Hepatocyte (in vitro differentiated cells): ENCODE measurements around the gene GLRA3. TPM values are rescaled to one million over a fixed set of nuclear protein-coding genes. Genes with fewer than 3 reads are reported as not detected.

ENCODE experiments used
- DNase-seq: peaks from one replicate; pipeline ENCODE4 v3.0.0-alpha.2; 2016; ENCODE audit warnings: low spot score
- H2AFZ ChIP-seq: fragments of 200-600 bp; sonication (generic); 2 replicates; pipeline ENCODE4 v1.6.0; 2016; ENCODE audit warnings: antibody characterized with exemption, mild to moderate bottlenecking
- H3K27ac ChIP-seq: fragments of 200-600 bp; sonication (generic); 2 replicates; pipeline ENCODE4 v1.5.1; 2016; ENCODE audit warnings: mild to moderate bottlenecking
- H3K27me3 ChIP-seq: fragments of 200-600 bp; sonication (generic); 2 replicates; pipeline ENCODE4 v1.6.1; 2016
- H3K36me3 ChIP-seq: fragments of 200-600 bp; sonication (generic); replicated peaks from 2 replicates; pipeline ENCODE4 v1.5.1; 2016; ENCODE audit warnings: low read depth; ENCODE audit not compliant: insufficient read depth
- H3K4me1 ChIP-seq: fragments of 200-600 bp; sonication (generic); 2 replicates; pipeline ENCODE4 v1.5.1; 2016; ENCODE audit warnings: mild to moderate bottlenecking, moderate library complexity; ENCODE audit not compliant: insufficient read depth
- H3K4me2 ChIP-seq: fragments of 200-600 bp; sonication (generic); 2 replicates; pipeline ENCODE4 v1.6.0; 2016
- H3K4me3 ChIP-seq: fragments of 200-600 bp; sonication (generic); 2 replicates; pipeline ENCODE4 v1.5.1; 2016; ENCODE audit warnings: mild to moderate bottlenecking
- H3K79me2 ChIP-seq: fragments of 200-600 bp; sonication (generic); 2 replicates; pipeline ENCODE4 v1.6.0; 2017; ENCODE audit warnings: mild to moderate bottlenecking
- H3K9me2 ChIP-seq: fragments of 200-600 bp; sonication (generic); replicated peaks from 2 replicates; pipeline ENCODE4 v1.6.0; 2017; ENCODE audit warnings: mild to moderate bottlenecking; ENCODE audit not compliant: insufficient read depth
- H3K9me3 ChIP-seq: fragments of 200-600 bp; sonication (generic); 2 replicates; pipeline ENCODE4 v1.5.1; 2016; ENCODE audit warnings: low read depth, mild to moderate bottlenecking
- H4K20me1 ChIP-seq: fragments of 200-600 bp; sonication (generic); 2 replicates; pipeline ENCODE4 v1.6.0; 2016; ENCODE audit warnings: mild to moderate bottlenecking; ENCODE audit not compliant: insufficient read depth, poor library complexity, severe bottlenecking
- EZH2 ChIP-seq: fragments of 200-600 bp; sonication (generic); IDR thresholded peaks from 2 replicates; pipeline ENCODE4 v1.6.1; 2016; ENCODE audit warnings: antibody characterized with exemption, mild to moderate bottlenecking, borderline replicate concordance
- EZH2phosphoT487 ChIP-seq: fragments of 200-600 bp; sonication (generic); IDR thresholded peaks from one replicate; pipeline ENCODE4 v1.6.1; 2018; ENCODE audit warnings: antibody characterized with exemption, mild to moderate bottlenecking, low read depth, moderate library complexity; ENCODE audit not compliant: unreplicated experiment, severe bottlenecking
- WGBS: methylation state at CpG from one replicate; pipeline ENCODE4 v1.1.6; 2016; ENCODE audit warnings: low lambda C conversion rate; ENCODE audit errors: missing lambda C conversion rate; 5-methylcytosine and 5-hydroxymethylcytosine counted together
- polyA plus RNA-seq: library from polyadenylated mRNA; unstranded; fragments of >200 nt; fragmentation: Nextera tagmentation; extraction: Ambion mirVana; gene quantifications from 2 replicates; pipeline ENCODE4 v1.2.1, GENCODE V29; 2016
- total RNA-seq: library from RNA; depleted of rRNA; stranded (reverse); fragments of >200 nt; gene quantifications from 2 replicates; pipeline ENCODE4 v1.2.3, GENCODE V29; 2014
- TF ChIP-seq, protein P1 (sequence below): fragments of 200-600 bp; sonication (generic); IDR thresholded peaks from 2 replicates; pipeline ENCODE4 v1.5.1; 2016; ENCODE audit warnings: antibody characterized with exemption, mild to moderate bottlenecking; ENCODE audit not compliant: poor library complexity

The GLRA3 gene
- total and polyA plus RNA-seq, 2 experiments from 2014 or later, result 0.10 TPM; not detected in 1

DNA sequence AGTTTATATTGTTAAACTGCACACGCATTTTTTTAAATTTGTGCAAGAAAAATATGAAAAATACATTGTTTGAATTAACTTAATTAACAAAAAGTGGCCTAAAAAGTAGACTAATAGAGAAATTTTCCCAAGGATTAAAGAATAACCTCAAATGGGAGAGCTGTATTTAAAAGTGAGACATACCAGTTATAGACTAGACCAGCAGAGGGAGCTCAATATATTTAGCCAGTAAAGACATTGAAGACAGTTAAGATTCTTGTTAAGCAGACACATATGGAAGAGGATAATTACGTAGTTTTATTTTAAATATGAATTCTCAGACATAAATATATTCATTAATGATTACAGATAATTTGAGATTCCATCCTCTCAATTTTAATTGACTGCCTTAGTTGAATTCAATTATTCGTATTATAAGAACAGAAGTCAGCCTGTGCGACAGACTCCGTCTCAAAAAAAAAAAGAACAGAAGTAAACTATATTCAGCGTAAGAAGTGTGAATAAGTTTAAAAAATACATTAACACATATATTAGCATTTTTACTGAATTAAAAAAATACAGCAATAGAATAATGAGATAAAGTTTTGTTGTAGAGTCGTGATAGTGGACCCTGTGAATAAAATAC, 64.8 kb downstream of the GLRA3 start:
- TF ChIP-seq, protein P1, sequence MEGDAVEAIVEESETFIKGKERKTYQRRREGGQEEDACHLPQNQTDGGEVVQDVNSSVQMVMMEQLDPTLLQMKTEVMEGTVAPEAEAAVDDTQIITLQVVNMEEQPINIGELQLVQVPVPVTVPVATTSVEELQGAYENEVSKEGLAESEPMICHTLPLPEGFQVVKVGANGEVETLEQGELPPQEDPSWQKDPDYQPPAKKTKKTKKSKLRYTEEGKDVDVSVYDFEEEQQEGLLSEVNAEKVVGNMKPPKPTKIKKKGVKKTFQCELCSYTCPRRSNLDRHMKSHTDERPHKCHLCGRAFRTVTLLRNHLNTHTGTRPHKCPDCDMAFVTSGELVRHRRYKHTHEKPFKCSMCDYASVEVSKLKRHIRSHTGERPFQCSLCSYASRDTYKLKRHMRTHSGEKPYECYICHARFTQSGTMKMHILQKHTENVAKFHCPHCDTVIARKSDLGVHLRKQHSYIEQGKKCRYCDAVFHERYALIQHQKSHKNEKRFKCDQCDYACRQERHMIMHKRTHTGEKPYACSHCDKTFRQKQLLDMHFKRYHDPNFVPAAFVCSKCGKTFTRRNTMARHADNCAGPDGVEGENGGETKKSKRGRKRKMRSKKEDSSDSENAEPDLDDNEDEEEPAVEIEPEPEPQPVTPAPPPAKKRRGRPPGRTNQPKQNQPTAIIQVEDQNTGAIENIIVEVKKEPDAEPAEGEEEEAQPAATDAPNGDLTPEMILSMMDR, result peak; percentile 79
- TF ChIP-seq EZH2phosphoT487, result no peak
- TF ChIP-seq EZH2, result no peak
- Histone ChIP-seq H3K4me3 (no peak overlapping the region), H4K20me1 (no peaks in the 10 kb centered on the region), H3K9me2 (no peaks in the 10 kb centered on the region), H3K4me1 (no peaks in the 10 kb centered on the region), H3K36me3 (no peaks in the 10 kb centered on the region), H2AFZ (no peak overlapping the region), H3K79me2 (no peaks in the 10 kb centered on the region), H3K27ac (no peak overlapping the region), H3K4me2 (no peak overlapping the region), H3K9me3 (no peaks in the 10 kb centered on the region), H3K27me3 (no peaks in the 10 kb centered on the region)
- DNase-seq, result peak; percentile 76
- 69% methylated on average over 7 of the region's 7 CpGs for WGBS

DNA sequence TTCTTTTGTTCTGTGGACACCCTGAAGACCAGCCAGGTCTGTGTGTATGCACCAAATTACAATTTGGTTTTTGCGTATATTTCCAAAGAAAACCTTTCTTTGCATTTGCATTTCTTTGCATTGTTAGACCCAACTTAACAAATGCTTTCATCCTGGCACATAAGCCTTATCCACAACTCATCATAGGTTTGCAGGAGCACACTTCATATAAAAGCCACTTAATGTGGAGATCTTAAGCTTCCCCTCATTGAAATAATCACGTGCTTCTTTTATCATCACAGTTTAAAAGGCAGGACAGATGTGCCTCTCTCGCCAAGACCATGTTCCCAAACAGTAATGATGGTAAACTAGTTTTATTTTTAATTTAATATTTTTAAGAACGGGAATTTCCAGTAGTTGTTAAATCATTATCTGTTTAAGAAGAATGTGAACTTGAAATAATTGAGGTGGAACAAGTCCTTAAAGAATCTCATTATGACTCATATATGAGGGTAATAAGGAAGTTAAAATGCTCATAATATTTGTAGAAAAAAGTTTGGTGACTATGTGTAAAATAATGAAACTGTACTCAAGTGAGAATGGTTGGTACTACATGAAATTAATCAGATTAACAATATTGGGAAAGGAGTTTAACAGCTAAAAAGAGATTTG, 65.5 kb downstream of the GLRA3 start:
- no peak for DNase-seq
- Histone ChIP-seq H4K20me1 (no peaks in the 10 kb centered on the region), H3K4me1 (no peaks in the 10 kb centered on the region), H2AFZ (no peak overlapping the region), H3K36me3 (no peaks in the 10 kb centered on the region), H3K27me3 (no peaks in the 10 kb centered on the region), H3K27ac (no peak overlapping the region), H3K4me2 (no peak overlapping the region), H3K9me3 (no peaks in the 10 kb centered on the region), H3K4me3 (no peak overlapping the region), H3K9me2 (no peaks in the 10 kb centered on the region), H3K79me2 (no peaks in the 10 kb centered on the region)
- 59% methylated on average over 4 of the region's 4 CpGs for WGBS
- TF ChIP-seq EZH2, result no peak
- no peak for TF ChIP-seq EZH2phosphoT487
- TF ChIP-seq, protein P1, result no peak

DNA sequence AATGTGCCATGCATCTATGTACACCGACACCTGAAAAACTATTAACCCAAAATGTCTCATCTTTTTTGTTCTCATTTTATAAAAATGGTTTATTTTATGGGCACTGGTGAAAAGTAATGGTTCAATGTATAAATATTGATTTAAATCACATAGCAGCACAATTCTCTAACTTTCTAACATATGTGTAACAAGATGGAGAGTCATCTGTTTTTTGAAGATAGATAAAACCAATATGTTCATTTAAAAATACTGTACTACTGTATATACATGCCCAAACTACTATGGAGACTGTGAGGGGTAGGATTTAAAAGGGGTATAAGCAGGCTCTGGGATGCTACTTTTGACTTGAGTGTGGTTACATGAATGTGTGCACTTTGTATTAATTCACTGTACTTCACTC, 67.6 kb downstream of the GLRA3 start:
- Histone ChIP-seq H3K4me2 (no peak overlapping the region), H3K36me3 (no peaks in the 10 kb centered on the region), H3K9me3 (no peaks in the 10 kb centered on the region), H3K79me2 (no peaks in the 10 kb centered on the region), H3K27ac (no peak overlapping the region), H4K20me1 (no peaks in the 10 kb centered on the region), H2AFZ (no peak overlapping the region), H3K9me2 (no peaks in the 10 kb centered on the region), H3K4me3 (no peak overlapping the region), H3K27me3 (no peaks in the 10 kb centered on the region), H3K4me1 (no peaks in the 10 kb centered on the region)
- no peak for DNase-seq
- 100% methylated on average over 1 of the region's 1 CpG for WGBS
- no peak for TF ChIP-seq EZH2phosphoT487

DNA sequence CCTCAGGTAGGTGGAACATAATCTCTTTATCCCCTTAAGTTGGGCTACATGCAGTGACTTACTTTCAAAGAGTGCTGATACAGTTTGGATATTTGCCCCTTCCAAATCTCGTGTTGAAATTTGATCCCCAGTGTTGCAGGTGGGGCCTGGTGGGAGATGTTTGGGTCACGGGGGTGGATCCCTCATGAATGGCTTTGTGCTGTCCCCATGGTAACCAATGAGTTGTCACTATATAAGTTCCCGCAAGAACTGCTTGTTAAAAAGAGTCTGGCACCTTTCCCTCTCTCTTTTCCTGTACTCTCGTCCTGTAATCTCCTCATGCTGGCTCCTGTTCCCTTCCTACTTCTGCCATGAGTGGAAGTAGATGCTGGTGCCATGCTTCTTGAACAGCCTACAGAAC, 71.3 kb downstream of the GLRA3 start:
- Histone ChIP-seq H3K9me3 (no peaks in the 10 kb centered on the region), H3K4me2 (no peak overlapping the region), H3K79me2 (no peaks in the 10 kb centered on the region), H3K4me1 (no peaks in the 10 kb centered on the region), H3K27me3 (no peaks in the 10 kb centered on the region), H3K4me3 (no peak overlapping the region), H2AFZ (no peak overlapping the region), H4K20me1 (no peaks in the 10 kb centered on the region), H3K9me2 (no peaks in the 10 kb centered on the region), H3K36me3 (no peaks in the 10 kb centered on the region), H3K27ac (no peak overlapping the region)
- WGBS, result 29% methylated on average over 4 of the region's 4 CpGs
- no peak for DNase-seq
- TF ChIP-seq EZH2 (no peak), EZH2phosphoT487 (no peak)
- TF ChIP-seq, protein P1, result no peak
